Stimulated activated CD8-positive, alpha-beta memory T cell treated with anti-CD3 and anti-CD28 coated beads, Interleukin-7, amount 100 ng/mL, for 24 hours (primary cell): Measurements from ENCODE around the gene ARVCF.
"Not testable (repeated sequence)": the region's sequence is repeated elsewhere in the genome, so short reads cannot be mapped to it uniquely, and the experiment has no call there.

Experiments used
- DNase-seq: peaks from one replicate; pipeline ENCODE4 v3.0.0-alpha.2; 2020; ENCODE audit warnings: low read depth

ARVCF gene

DNA sequence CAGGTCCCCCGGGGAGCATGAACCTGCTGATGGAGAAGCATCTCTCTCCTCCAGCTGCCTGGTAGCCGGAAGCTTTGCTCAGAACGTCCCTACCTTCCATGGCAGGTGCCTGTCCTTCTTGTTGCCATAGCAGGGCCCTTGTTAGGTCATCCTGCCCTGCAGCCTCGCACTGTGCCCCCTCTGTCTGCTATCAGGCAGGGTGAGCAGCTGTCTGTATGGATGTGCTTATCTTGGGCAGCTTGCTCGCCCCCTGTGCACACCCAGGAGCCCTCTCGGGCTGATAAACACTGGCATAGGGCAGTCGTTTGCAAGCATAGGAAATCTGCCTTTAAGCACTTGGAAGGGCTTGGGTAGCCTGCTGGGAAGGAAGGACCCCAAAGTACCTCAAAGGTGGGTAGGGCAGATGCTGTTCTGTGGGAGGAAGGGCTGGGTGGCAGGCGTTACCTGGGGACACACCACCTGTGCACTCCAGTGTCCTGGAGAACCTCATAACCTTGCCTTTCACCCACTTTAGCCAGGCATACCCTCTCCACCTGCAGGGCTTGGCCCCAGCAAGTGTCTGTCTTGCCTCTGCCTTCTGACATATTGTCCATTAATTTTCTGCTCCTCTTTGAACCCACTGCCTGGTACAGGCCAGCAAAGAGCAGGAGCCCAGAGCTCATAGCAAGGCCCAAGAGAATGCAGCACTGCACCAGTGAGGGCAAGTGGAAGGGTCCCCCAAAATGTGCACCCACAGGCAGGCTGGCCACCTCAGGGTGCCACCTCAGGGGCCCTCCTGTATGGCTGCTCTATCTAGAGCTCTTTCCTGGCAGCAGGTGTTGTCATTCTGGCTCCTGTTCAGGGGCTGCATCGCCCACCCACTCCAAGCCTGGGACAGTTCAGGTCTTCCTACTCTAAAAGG, 83.0 kb downstream of the ARVCF start:
- no peak for DNase-seq

- no peak for DNase-seq
Measured at GRCh38 chr22:19932367-19933206, 84.0 kb downstream of the ARVCF start.

DNA sequence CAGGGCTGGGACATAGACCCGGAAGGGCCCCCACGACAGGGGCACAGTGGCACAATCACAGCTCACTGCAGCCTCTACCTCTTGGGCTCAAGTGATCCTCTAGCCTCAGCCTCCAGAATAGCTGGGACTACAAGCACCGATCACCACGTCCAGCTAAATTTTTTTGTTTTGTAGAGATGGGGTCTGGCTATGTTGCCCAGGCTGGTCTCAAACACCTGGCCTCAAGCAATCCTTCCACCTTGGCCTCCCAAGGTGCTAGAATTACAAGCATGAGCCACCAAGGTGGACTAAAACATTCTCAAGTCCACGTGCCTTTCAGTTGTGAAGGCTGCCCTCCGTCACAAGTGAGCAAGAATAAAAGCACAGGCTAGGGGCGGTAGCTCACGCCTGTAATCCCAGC, 85.1 kb downstream of the ARVCF start:
- DNase-seq = no peak

GRCh38 chr22:19930551-19931486, 85.8 kb downstream of the ARVCF start:
- no peak for DNase-seq

GRCh38 chr22:19929586-19930550, 86.8 kb downstream of the ARVCF start:
- no peak for DNase-seq

DNA sequence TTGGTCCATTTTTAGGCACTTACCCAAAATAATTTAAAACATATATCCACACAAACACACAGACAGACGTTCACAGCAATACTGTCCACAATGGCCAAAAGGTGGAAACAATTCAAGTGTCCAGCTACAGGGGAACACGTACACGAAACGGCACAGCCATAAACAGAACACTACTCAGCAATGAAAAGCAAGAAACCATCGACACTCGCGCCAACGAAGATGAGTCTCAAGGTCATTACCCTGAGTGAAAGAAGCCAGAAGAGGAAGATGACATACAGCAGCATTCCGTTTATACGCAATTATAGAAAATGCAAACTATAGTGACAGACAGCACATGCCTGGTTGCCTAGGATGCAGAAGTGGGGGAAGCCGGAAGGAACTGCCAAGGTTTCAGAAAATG, 88.4 kb downstream of the ARVCF start:
- DNase-seq = no peak

- DNase-seq = no peak
Measured at GRCh38 chr22:19927696-19928095, 88.9 kb downstream of the ARVCF start.

DNA sequence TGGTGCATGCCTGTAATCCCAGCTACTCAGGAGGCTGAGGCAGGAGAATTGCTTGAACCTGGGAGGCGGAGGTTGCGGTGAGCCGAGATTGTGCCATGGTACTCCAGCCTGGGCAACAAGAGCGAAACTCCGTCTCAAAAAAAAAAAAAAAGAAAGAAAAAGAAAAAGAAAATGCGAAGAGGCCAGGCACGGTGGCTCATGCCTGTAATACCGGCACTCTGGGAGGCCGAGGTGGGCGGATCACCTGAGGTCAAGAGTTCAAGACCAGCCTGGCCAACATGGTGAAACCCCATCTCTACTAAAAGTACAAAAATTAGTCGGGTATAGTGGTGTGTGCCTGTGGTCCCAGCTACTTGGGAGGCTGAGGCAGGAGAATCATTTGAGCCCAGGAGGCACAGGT, 90.6 kb downstream of the ARVCF start:
- not testable (repeated sequence) for DNase-seq

- no peak for DNase-seq
Measured at GRCh38 chr22:19923914-19924513, 92.6 kb downstream of the ARVCF start.

DNA sequence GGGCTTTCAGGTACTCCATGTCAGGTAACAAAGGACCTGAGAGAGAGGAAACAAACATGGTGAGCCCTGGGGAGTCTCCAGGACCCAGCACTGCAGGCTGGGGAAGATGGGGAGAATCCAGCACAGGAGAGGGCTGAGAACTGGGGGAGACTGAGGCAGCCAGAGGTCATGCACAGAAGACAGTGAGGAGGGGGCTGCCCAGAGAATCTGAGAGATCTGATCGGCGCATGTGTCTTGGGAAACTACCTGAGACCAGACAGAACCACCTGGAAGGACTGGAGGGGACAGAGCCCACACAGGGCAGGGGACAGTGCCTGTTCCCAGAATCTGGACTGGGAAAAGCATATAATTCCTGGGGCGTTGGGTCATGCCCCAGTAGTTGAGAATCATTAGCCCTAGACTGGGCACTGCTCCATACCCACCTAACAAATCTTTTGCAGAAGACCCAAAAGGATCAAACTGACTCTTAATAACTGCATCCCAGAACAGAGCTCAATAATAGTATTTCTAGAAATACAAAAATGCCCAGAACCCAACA, 95.0 kb downstream of the ARVCF start:
- no peak for DNase-seq
